HG03432 (cell line): ENCODE measurements around the gene KL.

Experiments used
- ATAC-seq: cut with Tn5 transposase; IDR thresholded peaks from one replicate; pipeline ENCODE4 v1.9.1; 2021; ENCODE audit warnings: mild to moderate bottlenecking, moderate library complexity; ENCODE audit not compliant: unreplicated experiment

Gene KL

DNA sequence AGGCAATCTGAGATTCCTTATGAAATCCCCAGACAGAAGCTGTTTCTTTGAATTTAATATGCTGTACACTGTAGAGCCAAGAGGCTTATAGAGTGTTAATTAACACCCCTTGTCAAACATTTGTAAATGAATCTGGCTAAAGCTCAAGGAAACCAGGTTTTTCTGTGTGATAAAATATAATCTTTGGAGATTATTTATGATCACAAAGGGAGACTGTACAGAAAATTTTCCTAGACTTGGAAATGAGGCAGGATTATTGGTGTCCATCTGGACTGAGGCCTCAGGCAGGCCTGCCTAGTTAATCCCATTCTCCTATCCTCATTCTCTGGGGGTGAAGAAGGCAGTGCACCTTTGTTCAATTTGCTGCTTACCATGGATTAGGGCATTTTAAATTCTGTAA, 17.8 kb downstream of the KL start:
- ATAC-seq: no peak

DNA sequence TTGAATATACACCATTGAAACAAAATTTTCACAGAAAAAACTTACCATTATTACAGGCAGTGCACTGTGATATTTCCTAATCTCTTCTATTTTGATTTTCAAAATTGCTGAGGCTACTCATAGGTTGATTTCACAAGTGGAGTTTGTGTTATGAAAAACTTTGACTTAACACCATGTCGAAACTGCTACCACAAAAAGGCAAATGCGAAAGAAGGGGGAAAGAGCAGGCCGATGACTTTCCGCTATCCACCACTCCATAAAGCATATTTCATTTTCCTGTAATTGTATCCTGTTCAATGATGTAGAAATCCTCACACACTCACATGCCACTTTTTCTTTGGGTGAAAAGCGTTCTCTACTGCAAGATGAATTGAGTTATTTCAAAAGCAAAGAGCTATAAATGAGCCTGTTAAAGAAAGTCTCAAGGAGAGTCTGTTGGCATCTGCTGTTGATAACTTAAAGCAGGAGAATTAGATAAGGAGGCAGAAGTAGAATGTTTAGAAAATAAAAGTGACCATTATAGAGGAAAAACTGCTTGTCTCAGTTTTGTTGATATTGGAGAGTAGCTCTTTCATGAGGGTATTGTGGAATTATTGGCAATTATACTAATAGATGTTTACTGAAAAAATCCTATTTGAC, 18.8 kb downstream of the KL start:
- ATAC-seq: no peak

DNA sequence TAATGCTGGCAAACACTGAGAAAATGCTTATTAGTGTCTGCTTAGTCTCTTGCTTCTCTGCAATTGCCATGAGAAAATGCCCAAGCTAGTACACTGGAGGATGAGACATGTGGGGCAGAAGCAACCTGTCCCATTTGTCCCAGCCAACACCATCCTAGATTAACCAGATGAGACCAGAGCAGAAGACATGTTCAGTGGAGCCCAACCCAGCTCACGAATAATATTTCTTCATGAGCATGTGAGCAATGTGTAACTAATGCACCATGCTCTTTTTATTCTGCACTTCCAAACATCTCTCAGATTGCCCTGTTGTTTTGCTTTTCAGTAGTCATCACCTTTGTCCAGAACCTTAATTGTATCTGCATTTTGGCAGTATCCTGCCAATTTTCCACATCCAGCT, 21.4 kb downstream of the KL start:
- no peak for ATAC-seq

DNA sequence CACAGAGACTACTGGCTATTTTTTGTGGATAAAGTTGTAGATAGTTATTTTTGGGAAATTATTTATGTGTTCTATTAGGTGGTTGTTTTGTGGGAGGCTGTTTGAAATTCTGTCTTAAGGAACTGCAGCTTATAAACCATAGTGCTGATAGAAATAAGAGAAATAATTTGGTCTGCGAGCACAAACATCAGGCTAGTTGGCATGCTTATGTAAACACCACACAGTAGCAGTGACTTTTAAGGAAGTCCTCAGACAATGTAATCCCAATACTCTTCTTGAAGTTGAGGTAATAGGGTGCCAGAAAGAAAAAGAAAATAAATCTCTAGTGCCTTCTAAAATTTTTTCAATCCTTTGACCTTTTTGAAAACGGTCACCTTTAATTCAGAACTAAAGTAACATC, 23.9 kb downstream of the KL start:
- ATAC-seq: no peak

DNA sequence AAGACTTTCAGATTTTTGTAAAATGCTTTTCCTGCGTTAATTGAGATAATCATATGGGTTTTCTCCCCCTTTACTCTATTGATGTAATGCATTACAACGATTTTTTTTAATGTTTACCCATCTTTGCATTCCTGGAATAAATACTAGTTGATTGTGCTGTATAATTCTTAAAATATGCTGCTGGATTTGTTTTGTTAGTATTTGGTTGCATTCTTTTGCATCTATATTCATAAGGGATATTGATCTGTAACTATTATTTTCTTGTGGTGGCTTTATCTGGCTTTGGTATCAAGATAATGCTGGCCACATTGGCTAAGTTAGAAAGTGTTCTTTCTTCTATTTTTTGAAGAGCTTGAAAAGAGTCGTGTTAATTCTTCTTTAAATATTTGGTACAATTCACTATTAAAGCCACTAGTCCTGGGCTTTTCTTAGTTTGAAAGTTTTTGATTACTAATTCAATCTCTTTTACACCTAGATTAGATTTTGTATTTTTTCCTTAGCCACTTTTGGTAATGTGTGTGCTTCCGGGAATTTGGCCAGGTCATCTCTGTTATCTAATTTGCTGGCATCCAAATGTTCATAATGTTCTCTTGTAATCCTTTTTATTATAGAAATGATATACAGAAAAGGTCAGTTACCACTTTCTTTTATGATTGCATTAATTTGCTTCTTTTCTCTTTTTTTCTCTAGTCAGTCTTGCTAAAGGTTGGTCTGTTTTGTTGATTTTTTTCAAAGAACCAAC, 29.8 kb downstream of the KL start:
- ATAC-seq: no peak

DNA sequence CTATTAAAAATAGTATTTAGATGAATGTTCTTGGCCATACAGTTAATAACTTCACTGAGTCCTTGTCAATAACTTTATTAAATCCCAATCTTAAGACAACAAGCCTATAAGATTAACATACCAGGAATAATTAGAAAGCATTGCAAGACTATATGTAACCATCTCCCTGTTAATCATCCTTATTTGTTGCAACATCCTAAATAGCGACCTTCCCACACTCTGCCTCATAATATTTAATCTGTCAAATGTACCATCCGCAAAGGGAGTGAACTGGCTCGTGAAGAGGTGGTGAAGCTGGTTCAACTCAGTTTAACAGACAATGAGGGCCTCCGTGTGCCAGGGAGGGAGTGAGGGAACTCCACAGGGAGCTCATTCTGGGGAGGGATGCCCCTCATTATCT, 33.9 kb downstream of the KL start:
- no peak for ATAC-seq

DNA sequence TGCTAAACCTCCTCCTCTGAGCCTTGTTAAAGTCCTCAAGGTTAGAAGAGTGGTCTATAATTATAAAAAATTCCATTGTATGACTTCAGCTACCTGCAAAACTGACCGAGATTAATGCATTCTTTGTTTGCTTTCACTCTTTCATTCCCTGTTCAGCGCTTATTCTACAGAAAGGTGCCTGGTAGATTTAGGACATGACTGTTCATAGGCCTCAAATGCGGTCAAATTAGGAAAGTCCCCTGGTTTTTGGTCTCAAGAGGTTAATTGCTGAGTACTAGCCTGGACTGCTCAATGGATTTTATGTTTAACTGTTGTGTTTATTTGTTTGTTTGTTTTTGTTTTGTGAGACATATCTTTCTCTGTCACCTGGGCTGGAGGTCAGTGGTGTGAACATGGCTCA, 35.4 kb downstream of the KL start:
- peak; percentile 91 for ATAC-seq

DNA sequence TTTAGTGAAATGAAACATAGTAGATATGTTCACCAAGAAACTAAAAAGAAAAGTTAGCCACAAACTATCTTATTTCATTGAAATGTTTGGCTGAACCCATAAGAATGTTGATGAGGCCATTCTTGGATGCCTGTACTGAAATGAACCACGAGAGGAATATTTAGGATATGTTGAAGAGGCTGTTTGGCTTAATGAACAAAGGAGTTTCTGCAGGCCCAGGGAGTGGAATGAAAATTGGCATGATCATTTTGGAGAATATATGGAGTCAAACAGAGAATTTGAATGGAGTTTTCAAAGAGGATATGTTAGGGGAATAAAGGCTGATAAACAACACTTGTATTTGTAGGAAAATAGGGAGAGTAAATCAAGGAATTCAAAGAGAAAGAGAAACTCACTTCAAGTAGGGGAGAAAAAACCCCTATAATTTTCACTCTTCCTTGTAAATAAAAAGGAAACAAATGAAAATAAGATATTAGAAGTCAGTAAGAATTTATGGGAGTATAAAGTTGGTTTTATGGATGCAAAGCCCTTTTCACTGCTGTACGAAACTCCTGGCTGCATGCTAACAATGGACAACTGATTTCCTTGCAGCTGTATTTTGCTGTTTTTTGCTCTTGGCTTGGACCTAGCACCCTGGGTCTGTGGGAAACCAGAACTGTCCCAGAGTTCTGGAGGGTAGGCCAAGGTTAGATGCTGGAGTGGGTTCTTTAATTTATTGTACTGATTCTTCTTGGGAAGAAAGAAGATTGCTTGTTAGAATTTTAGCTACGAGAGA, 36.5 kb downstream of the KL start:
- no peak for ATAC-seq

DNA sequence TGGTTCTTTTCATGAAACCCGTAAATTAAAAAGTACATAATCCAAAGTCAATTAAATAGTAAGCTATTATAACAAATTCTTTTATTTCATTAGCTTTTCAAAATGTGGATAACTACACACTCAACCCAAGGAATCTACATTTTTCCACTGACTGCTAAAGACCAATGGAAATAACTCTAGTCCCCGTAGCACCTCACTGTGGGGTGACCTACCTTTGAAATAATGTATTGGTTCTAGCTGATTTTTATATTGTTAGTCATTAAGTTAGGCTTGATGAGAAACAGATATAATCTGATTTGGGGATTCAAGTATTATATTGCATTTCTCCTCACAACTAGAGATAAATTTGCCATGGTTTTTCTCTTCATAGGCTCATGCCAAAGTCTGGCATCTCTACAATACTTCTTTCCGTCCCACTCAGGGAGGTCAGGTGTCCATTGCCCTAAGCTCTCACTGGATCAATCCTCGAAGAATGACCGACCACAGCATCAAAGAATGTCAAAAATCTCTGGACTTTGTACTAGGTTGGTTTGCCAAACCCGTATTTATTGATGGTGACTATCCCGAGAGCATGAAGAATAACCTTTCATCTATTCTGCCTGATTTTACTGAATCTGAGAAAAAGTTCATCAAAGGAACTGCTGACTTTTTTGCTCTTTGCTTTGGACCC, 37.3 kb downstream of the KL start:
- ATAC-seq: no peak

DNA sequence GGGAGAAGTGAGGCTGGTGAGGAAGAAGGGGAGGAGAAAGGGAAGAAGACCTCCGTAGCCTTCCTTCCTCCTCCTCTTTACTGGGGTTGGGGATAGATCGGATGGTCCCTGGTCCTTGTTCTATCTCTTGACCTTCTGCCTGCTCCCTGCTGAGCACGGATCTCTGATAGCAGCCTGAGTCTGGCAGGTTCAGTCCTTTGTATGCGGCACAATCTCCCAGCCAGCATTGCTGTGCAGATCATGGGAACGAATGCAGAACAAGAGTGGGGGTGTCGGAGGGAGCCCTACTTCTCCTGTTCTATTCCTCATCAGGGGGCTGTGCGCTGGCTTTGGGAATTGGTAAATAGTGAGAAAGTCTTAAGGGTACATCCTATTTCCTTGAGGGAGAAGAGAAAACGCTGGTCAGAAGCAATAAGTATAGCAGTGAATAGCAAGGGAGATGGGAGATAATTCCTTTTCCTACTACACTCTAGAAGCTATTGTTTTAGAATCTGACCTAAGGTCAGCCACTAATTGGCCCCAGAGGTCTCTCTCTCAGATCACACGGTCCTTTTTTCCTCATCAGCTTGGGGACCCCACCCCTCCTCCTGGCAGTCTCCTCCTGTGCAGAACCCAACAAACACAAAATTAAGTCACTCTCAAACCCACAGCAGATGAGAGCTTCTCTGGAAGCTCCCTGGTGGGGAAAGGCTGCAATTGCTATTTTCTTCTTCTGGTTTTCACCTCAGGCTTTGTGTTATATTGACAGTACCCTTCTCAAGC, 41.0 kb downstream of the KL start:
- peak; percentile 71 for ATAC-seq

DNA sequence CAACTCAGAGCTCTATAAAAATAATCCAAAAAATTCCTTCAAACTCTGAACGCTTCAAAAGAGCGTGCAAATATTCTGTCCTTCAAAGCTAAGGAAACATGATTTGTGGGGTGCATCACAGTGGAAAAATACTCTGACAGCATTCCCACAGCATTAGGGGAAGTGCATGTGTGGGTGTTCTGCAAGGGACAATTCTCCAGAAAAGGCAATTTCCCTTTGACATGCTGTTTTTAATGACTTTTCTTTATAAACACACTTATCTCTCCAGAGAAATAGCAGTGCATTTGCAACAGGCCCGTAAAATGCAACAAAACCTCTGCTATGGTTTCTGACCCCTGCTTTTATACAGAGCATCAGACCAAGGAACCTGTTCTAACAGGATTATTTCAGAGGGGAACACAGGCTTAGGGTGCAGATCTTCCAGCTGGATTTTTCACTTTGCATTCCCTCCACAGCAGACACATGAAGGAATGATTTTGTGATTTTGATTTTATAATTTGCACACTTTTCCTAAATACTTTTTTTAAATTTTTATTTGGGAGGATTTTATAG, 42.6 kb downstream of the KL start:
- ATAC-seq: no peak

DNA sequence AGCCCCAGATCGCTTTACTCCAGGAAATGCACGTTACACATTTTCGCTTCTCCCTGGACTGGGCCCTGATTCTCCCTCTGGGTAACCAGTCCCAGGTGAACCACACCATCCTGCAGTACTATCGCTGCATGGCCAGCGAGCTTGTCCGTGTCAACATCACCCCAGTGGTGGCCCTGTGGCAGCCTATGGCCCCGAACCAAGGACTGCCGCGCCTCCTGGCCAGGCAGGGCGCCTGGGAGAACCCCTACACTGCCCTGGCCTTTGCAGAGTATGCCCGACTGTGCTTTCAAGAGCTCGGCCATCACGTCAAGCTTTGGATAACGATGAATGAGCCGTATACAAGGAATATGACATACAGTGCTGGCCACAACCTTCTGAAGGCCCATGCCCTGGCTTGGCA, 44.6 kb downstream of the KL start:
- ATAC-seq: no peak

DNA sequence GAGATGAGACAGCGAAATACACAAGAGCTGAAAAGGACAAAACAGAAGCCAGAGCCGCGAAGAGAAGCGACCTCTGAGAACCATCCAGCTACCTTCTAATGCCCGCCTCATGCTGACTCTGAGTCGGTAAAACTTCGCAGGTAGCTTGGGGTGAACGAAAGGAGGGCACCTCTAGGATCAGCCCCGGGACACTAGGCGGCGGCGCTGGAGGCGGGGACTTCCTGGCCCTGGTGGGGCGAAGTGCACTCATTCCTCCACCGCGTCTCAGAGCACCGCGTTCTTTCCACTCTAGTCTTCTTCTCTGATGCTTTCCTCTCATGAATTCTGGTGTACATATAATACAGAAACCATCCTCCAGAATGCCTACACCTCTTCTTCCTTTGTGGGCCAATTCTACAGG, 50.1 kb downstream of the KL start:
- ATAC-seq: no peak

DNA sequence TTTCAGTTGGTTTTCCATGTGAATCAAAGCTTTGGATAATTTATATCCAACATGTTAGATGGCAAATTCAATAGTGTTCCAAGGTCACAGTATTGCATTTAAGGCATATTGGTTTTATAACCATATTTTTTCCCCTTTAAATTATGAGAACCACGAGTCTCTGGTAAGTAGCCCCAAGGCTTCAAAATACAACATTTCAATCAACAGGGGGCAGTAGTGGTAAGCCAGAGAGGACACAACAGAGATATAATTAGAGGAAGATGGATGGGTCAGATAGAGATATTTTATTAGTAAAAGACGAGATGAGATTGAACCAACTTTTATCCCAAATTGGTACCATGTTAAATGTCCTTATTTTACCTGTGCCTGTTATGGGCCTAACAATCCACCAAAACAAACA, 53.1 kb downstream of the KL start:
- ATAC-seq: no peak

DNA sequence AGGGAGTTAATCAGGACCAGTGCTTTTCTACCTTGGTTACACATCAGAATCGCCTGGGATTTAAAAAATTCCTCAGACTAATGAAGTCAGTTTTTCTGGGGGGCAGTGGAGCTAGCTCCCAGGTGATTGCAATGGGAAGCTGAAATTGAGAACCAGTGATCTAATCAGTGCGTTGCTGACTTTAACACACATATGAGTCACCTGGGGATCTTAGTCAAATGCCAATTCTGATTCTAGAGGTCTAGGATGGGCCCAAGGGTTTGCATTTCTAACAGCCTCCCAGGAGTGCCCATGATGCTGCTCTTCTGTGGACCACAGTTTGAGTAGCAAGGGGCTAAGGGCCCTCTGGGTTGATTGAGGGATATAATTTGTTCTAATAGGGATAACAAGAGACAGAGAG, 54.5 kb downstream of the KL start:
- no peak for ATAC-seq

DNA sequence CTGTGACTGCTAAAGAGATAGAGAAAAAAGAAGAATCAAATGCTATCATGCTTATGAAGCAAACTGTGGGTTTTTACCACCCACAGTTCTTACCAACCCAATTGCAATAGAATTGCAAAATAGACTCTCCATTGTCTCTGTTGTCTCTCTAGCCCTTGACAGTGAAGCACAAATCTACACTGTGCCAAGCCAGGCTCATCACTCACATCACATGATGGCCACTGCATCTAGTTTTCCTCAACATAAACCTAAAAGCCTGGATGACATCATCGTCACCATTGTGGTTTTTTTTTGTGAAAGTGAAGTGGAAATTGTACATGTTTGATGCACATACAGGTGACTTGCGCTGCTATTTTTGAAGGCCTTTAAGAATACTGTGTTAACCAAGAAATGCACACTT, 56.1 kb downstream of the KL start:
- no peak for ATAC-seq

DNA sequence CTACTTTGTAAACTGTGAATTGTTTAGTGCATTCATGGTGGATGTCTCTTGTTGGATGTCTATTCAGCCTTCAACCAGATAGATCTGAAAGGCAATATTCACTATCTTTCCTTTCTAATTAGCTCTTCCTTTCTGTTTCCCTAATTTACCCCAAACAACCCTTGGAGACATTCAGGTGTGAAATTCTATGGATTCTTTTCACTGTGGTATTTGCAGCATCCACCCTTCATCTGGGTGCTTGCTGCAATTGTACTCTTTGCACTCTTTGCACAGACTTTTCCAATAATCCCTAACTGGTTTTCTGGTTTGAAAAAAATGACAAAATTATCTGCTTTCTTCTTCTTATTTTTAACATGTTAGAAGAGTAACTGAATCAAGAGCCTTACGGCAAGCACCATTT, 56.5 kb downstream of the KL start:
- ATAC-seq: no peak

DNA sequence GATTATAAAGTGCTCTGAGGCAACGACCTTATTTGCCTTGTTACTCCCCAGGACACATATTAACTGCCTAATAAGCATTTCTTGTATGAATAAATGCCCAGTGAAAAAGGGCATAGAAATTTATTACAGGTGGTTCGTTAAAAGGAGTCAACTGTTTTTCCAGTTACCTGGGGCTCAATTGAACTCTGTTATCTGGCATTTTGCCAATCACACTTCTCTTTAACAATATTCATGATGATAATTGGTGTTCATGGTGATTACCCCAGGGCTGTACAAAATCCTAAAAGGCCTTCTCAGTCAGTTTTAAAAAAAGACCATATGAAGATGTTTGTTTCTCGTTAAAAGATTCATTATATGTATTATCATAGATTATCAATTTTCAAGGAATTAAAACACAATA, 57.1 kb downstream of the KL start:
- ATAC-seq: no peak

DNA sequence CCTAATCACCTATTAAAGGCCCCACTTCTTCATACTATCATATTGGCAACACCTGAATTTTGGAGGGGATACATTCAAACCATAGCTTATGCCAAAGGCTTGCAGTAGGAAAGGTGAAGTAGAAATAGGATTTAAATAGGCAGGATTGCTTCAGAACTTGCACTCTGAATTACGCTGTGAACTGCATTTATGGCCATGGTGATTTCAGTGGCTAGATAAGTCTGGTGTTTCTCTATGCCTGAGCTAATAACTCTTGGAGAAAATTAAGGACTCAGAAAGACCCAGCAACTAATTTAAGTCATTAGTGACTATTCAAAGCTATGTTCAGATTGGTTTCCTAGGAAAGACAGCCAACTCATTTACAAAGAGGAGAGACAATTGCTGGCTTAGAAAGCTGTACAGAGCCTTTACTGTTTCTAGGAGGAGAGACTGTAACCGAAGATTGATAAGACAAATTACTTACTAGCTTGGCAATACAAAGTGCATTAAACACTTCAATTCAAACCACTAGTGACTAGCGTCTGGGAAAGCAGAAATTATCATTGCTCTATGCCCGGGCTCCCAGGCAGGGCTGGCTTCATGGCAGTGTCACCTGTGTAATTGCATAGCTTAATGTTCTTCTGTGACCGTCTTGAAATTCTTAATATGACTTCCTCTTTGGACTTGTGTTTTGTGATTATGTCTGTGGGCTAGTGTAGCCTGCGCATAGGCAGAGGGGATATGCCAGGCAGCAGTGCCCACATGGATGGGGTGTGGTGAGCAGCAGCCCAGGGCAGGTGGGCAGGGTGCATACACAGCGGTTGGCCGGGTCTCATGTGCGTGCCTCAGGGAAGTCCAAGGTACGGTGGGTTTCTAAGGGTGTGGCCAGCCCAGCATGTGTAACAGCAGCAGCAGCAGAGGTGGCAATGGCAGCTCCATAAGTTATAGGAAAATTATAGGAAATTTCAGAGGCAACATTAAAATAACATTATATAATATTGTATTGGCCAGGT, 60.1 kb downstream of the KL start:
- no peak for ATAC-seq
